ENCODE data around the gene SETMAR.

The SETMAR gene

GRCh38 chr3:4351164-4351855 lies 48.1 kb downstream of the SETMAR start:
- DNase-seq (ENCODE audit: low read depth) = no peak

GRCh38 chr3:4351872-4352271 lies 48.7 kb downstream of the SETMAR start:
- DNase-seq (ENCODE audit: low read depth) = no peak

GRCh38 chr3:4355401-4356219 lies 52.4 kb downstream of the SETMAR start:
- no peak for DNase-seq (ENCODE audit: low read depth)

GRCh38 chr3:4356220-4356540 lies 53.0 kb downstream of the SETMAR start:
- no peak for DNase-seq (ENCODE audit: low read depth)

GRCh38 chr3:4356546-4357410 lies 53.6 kb downstream of the SETMAR start:
- DNase-seq (ENCODE audit: low read depth) = no peak

- DNase-seq (ENCODE audit: low read depth) = no peak
Observed at GRCh38 chr3:4358273-4358672, 55.1 kb downstream of the SETMAR start.

GRCh38 chr3:4359805-4360502 lies 56.8 kb downstream of the SETMAR start:
- DNase-seq (ENCODE audit: low read depth) = no peak

GRCh38 chr3:4360817-4361216 lies 57.6 kb downstream of the SETMAR start:
- DNase-seq (ENCODE audit: low read depth) = no peak

GRCh38 chr3:4362523-4362922 lies 59.4 kb downstream of the SETMAR start:
- DNase-seq (ENCODE audit: low read depth) = no peak
